Endothelial cell of umbilical vein (primary cell): ENCODE measurements around the gene GHITM. TPM values are rescaled to one million over a fixed set of nuclear protein-coding genes. Genes with fewer than 3 reads are reported as not detected.

ENCODE experiments used
- BruUV-seq: library from RNA; stranded (reverse); fragments of 400-500 nt; replicated peaks from 2 replicates; lab custom pipeline; 2021; lab: Mats Ljungman, UMichigan
- CTCF ChIA-PET: fragments of 300-600, 350-600 bp; sonication (Branson Sonifier 250); formaldehyde crosslinking; loops from one replicate; lab custom pipeline; 2021; ENCODE audit warnings: antibody characterized with exemption, inconsistent platforms; lab: Charles Lee
- POLR2A ChIA-PET: fragments of 300-600, 350-600 bp; sonication (Branson Sonifier 250); formaldehyde crosslinking; loops from one replicate; lab custom pipeline; 2021; ENCODE audit warnings: antibody characterized with exemption, inconsistent platforms; lab: Charles Lee
- DNase-seq: peaks from one replicate; pipeline ENCODE4 v3.0.0-alpha.2; 2011; ENCODE audit warnings: low read depth, low spot score
- FAIRE-seq: peaks from 2 replicates; lab custom pipeline; 2011; peaks lifted over from hg19 to GRCh38; lab: Jason Lieb, UNC
- H2AFZ ChIP-seq: 2 replicates; pipeline ENCODE4 v1.6.0; 2012; ENCODE audit warnings: low read depth, low read length, control low read depth, inconsistent platforms
- H3K27ac ChIP-seq: 2 replicates; pipeline ENCODE4 v1.5.1; 2011; ENCODE audit warnings: low read depth, mild to moderate bottlenecking, control low read depth, low read length, moderate library complexity; ENCODE audit not compliant: insufficient read depth
- H3K27me3 ChIP-seq, 2 experiments: 2 replicates each; pipeline versions ENCODE4 v1.6.0 to v1.6.1; 2011; ENCODE audit warnings: low read length in 2 of 2, mixed read lengths in 1 of 2; ENCODE audit not compliant: control insufficient read depth in 2 of 2, insufficient read depth in 2 of 2
- H3K36me3 ChIP-seq, 2 experiments: 2 replicates in 1 of 2; 3 replicates in 1 of 2; pipeline ENCODE4 v1.5.1; 2011; ENCODE audit warnings: low read length in 2 of 2, mild to moderate bottlenecking in 1 of 2, moderate library complexity in 1 of 2; ENCODE audit not compliant: control insufficient read depth in 2 of 2, insufficient read depth in 2 of 2; ENCODE audit errors: extremely low read depth in 1 of 2
- H3K4me1 ChIP-seq: 3 replicates; pipeline ENCODE4 v1.5.1; 2011; ENCODE audit warnings: mild to moderate bottlenecking, low read length; ENCODE audit not compliant: control insufficient read depth, insufficient read depth; ENCODE audit errors: extremely low read depth
- H3K4me2 ChIP-seq: 2 replicates; pipeline ENCODE4 v1.6.1; 2011; ENCODE audit warnings: low read length, control low read depth, mixed read lengths; ENCODE audit not compliant: insufficient read depth
- H3K4me3 ChIP-seq, 3 experiments: fragments of 200-600 bp in 1 of 3; sonication (generic), shearing (Covaris generic) in 1 of 3; replicated peaks in 1 of 3; 2 replicates each; pipeline ENCODE4 v1.5.1; 2011 to 2016; ENCODE audit warnings: control low read depth in 3 of 3, low read length in 3 of 3, mild to moderate bottlenecking in 2 of 3, inconsistent platforms in 1 of 3, low read depth in 1 of 3, moderate library complexity in 1 of 3; ENCODE audit not compliant: insufficient read depth in 1 of 3
- H3K79me2 ChIP-seq: 2 replicates; pipeline ENCODE4 v1.6.0; 2012; ENCODE audit warnings: low read length, inconsistent platforms; ENCODE audit not compliant: control insufficient read depth, insufficient read depth
- H3K9ac ChIP-seq: replicated peaks from 2 replicates; pipeline ENCODE3; 2011; ENCODE audit warnings: low read length, control low read depth; ENCODE audit not compliant: insufficient read depth; ENCODE audit errors: extremely low read depth
- H3K9me1 ChIP-seq: replicated peaks from 3 replicates; pipeline ENCODE4 v1.6.0; 2011; ENCODE audit warnings: mild to moderate bottlenecking, low read length; ENCODE audit not compliant: control insufficient read depth, insufficient read depth; ENCODE audit errors: extremely low read depth
- H3K9me3 ChIP-seq: replicated peaks from 2 replicates; pipeline ENCODE4 v1.5.1; 2012; ENCODE audit warnings: low read length, inconsistent platforms; ENCODE audit not compliant: control insufficient read depth, insufficient read depth
- H4K20me1 ChIP-seq: replicated peaks from 2 replicates; pipeline ENCODE3; 2011; ENCODE audit warnings: mild to moderate bottlenecking, low read length; ENCODE audit not compliant: control insufficient read depth, insufficient read depth; ENCODE audit errors: extremely low read depth
- EZH2 ChIP-seq: IDR thresholded peaks from 2 replicates; pipeline ENCODE4 v1.6.1; 2012; ENCODE audit warnings: borderline replicate concordance, low read depth, mild to moderate bottlenecking, moderate library complexity, low read length, inconsistent platforms; ENCODE audit not compliant: severe bottlenecking
- FOS ChIP-seq: IDR thresholded peaks from 2 replicates; pipeline ENCODE4 v1.6.1; 2011; ENCODE audit warnings: mild to moderate bottlenecking, low read length, moderate library complexity, borderline replicate concordance; ENCODE audit not compliant: insufficient read depth
- GATA2 ChIP-seq: IDR thresholded peaks from 2 replicates; pipeline ENCODE4 v1.7.0; 2011; ENCODE audit warnings: low read depth, mild to moderate bottlenecking, moderate library complexity, mixed read lengths, low read length; ENCODE audit not compliant: insufficient read length, insufficient read depth
- JUN ChIP-seq: IDR thresholded peaks from 2 replicates; pipeline ENCODE4 v1.6.1; 2011; ENCODE audit warnings: borderline replicate concordance, low read depth; ENCODE audit not compliant: insufficient read length, insufficient read depth
- MAX ChIP-seq: IDR thresholded peaks from 2 replicates; pipeline ENCODE4 v1.6.1; 2011; ENCODE audit not compliant: insufficient read depth, insufficient read length
- MYC ChIP-seq: IDR thresholded peaks from one replicate; pipeline ENCODE4 v1.6.1; 2011; ENCODE audit warnings: mild to moderate bottlenecking, low read depth, low read length
- POLR2A ChIP-seq: IDR thresholded peaks from 2 replicates; pipeline ENCODE4 v1.6.1; 2012; ENCODE audit warnings: low read depth, mild to moderate bottlenecking, control low read depth, low read length
- POLR2AphosphoS5 ChIP-seq: IDR thresholded peaks from 2 replicates; pipeline ENCODE4 v1.6.1; 2012; ENCODE audit warnings: low read depth, mild to moderate bottlenecking, control low read depth, low read length, moderate library complexity; ENCODE audit not compliant: insufficient read depth
- dilution Hi-C: fragments of 300-500 bp; cut with MboI; formaldehyde crosslinking; loops from one replicate; pipeline ENCODE4 v1.15.0; 2019; ENCODE audit warnings: low sequenced_read_pairs; ENCODE audit not compliant: extremely low pct_ligation_motif_present
- intact Hi-C: fragments of 100-400 bp; cut with micrococcal nuclease; formaldehyde crosslinking; loops from one replicate; pipeline ENCODE4 v1.10.0; 2022
- polyA plus RNA-seq, 4 experiments: library from polyadenylated mRNA; depleted of rRNA in 3 of 4; stranded (reverse) in 3 of 4; unstranded in 1 of 4; fragments of >200 nt; gene quantifications; 2 replicates each; pipeline versions ENCODE4 v1.2.1 to v1.2.3, GENCODE V29; 2011 to 2012; ENCODE audit warnings: missing spikeins in 1 of 4
- total RNA-seq: library from RNA; stranded (reverse); gene quantifications from 2 replicates; pipeline ENCODE4 v1.2.3, GENCODE V29; 2021
- TF ChIP-seq, protein P1 (sequence below), 2 donors: IDR thresholded peaks; 1 replicate in 1 of 2; 2 replicates in 1 of 2; pipeline ENCODE4 v1.5.1; 2011; ENCODE audit warnings: low read length in 2 of 2, mild to moderate bottlenecking in 2 of 2, moderate library complexity in 2 of 2, control low read depth in 1 of 2, inconsistent platforms in 1 of 2, low read depth in 1 of 2; ENCODE audit not compliant: insufficient read depth in 1 of 2; ENCODE audit errors: extremely low read depth in 1 of 2

Gene GHITM
- total and polyA plus RNA-seq, 2 donors (not counting 3 experiments of a cell fraction or from before 2014, with no cell fraction given): 113 to 122 TPM

DNA sequence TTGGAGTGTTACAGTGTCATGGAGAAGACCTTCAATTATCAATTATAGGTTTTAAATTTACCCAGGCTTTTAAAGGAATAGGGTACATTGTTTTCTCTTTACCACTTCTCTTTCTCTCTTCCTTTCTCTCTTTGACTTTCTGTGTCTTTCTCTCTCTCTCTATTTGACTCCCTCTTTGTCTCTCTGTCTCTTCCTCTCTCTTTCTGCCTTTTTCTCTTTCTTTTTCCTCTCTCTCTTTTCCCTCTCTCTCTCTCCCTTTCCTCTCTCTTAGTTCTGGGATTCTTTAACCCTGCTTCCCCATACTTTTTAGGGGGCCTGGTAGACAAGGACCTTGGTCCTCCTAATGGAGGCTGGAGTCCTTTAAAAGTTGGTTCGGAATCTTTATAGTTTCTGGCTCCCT, 15.9 kb upstream of the GHITM start:
- Histone ChIP-seq H3K27ac (no peak overlapping the region), H3K9me3 (no peaks in the 10 kb centered on the region), H3K4me1 (no peaks in the 10 kb centered on the region), H3K9ac (no peak overlapping the region), H3K27me3 (peaks cover 0 to 2% of the 10 kb centered on the region in 2 experiments), H3K4me3 (no peak overlapping the region), H3K9me1 (no peaks in the 10 kb centered on the region), H2AFZ (no peak overlapping the region), H4K20me1 (no peaks in the 10 kb centered on the region), H3K79me2 (no peaks in the 10 kb centered on the region), H3K4me2 (no peak overlapping the region), H3K36me3 (no peaks in the 10 kb centered on the region)
- dilution Hi-C loops: no loop called here
- FAIRE-seq: no peak
- POLR2A ChIA-PET: no interaction called here
- intact Hi-C loops: no loop called here
- BruUV-seq: no TSS peak
- no peak for DNase-seq
- TF ChIP-seq FOS (no peak), POLR2AphosphoS5 (no peak), MYC (no peak), MAX (no peak), JUN (no peak), GATA2 (no peak), POLR2A (no peak), EZH2 (no peak)
- TF ChIP-seq, protein P1, sequence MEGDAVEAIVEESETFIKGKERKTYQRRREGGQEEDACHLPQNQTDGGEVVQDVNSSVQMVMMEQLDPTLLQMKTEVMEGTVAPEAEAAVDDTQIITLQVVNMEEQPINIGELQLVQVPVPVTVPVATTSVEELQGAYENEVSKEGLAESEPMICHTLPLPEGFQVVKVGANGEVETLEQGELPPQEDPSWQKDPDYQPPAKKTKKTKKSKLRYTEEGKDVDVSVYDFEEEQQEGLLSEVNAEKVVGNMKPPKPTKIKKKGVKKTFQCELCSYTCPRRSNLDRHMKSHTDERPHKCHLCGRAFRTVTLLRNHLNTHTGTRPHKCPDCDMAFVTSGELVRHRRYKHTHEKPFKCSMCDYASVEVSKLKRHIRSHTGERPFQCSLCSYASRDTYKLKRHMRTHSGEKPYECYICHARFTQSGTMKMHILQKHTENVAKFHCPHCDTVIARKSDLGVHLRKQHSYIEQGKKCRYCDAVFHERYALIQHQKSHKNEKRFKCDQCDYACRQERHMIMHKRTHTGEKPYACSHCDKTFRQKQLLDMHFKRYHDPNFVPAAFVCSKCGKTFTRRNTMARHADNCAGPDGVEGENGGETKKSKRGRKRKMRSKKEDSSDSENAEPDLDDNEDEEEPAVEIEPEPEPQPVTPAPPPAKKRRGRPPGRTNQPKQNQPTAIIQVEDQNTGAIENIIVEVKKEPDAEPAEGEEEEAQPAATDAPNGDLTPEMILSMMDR (IDR thresholded peaks at IDR 0.05; ENCODE audit: extremely low read depth in 1 of 2, insufficient read depth in 1 of 2, low read depth in 1 of 2, low read length in 2 of 2): no peak
- CTCF ChIA-PET: no interaction called here
